Parathyroid adenoma (tissue), 2 donors: ENCODE data around the gene VPS41.

Experiments used
- H2AFZ ChIP-seq: fragments of 300-600 bp; sonication (generic); one replicate; pipeline ENCODE4 v1.7.0; 2017; ENCODE audit warnings: antibody characterized with exemption, mild to moderate bottlenecking
- H3K27ac ChIP-seq: fragments of 300-600 bp; sonication (generic); one replicate; pipeline ENCODE4 v1.7.0; 2017
- H3K27me3 ChIP-seq: fragments of 300-600 bp; sonication (generic); one replicate; pipeline ENCODE4 v1.7.0; 2017; ENCODE audit warnings: low read length; ENCODE audit not compliant: control insufficient read depth, insufficient read depth
- H3K36me3 ChIP-seq: fragments of 300-600 bp; sonication (generic); one replicate; pipeline ENCODE4 v1.7.0; 2017; ENCODE audit warnings: low read length; ENCODE audit not compliant: control insufficient read depth, insufficient read depth
- H3K4me1 ChIP-seq: fragments of 300-600 bp; sonication (generic); one replicate; pipeline ENCODE4 v1.7.0; 2017; ENCODE audit warnings: control low read depth
- H3K4me2 ChIP-seq: fragments of 300-600 bp; sonication (generic); one replicate; pipeline ENCODE4 v1.7.0; 2017; ENCODE audit warnings: low read length
- H3K4me3 ChIP-seq: fragments of 300-600 bp; sonication (generic); one replicate; pipeline ENCODE4 v1.7.0; 2017; ENCODE audit warnings: low read depth, low read length
- H3K79me2 ChIP-seq: fragments of 300-600 bp; sonication (generic); one replicate; pipeline ENCODE4 v1.7.0; 2017; ENCODE audit warnings: control low read depth
- H3K9ac ChIP-seq: fragments of 300-600 bp; sonication (generic); one replicate; pipeline ENCODE4 v1.7.0; 2017; ENCODE audit warnings: mild to moderate bottlenecking
- H3K9me3 ChIP-seq: fragments of 300-600 bp; sonication (generic); one replicate; pipeline ENCODE4 v1.7.0; 2017; ENCODE audit warnings: low read length; ENCODE audit not compliant: control insufficient read depth
- TF ChIP-seq, protein P1 (sequence below): fragments of 300-600 bp; sonication (generic); IDR thresholded peaks from one replicate; pipeline ENCODE4 v1.7.0; 2017; ENCODE audit warnings: antibody characterized with exemption, mild to moderate bottlenecking
- donor health status: primary hyperparathyroidism.

Gene VPS41

DNA sequence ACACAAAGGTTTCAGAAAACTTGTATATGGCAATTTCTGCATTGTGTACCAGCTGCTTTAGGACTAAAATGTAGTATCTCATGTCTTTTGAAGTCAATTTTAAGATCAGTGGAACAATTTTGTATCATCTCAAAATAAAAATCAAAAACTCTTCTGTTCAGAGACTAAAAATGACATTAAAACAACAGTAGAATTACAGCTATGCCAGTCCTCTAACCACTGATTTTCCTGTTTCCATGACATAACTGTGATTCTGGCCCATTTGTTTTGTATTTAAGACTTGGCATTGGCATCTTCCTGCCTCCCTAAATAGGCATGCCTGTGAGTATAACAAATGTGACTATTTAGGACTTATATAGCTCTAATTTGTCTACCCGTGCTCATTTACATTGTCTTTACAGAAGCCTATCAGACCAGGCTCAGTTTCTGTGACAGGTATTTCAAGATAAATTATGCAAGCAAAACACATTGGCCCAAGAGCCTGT lies 29.1 kb upstream of the VPS41 start:
- no peak overlapping the region for H3K27ac ChIP-seq
- H3K9ac ChIP-seq, result no peak overlapping the region
- no peaks in the 10 kb centered on the region for H3K79me2 ChIP-seq
- H3K4me1 ChIP-seq, result no peaks in the 10 kb centered on the region
- no peaks in the 10 kb centered on the region for H3K36me3 ChIP-seq
- TF ChIP-seq, protein P1, sequence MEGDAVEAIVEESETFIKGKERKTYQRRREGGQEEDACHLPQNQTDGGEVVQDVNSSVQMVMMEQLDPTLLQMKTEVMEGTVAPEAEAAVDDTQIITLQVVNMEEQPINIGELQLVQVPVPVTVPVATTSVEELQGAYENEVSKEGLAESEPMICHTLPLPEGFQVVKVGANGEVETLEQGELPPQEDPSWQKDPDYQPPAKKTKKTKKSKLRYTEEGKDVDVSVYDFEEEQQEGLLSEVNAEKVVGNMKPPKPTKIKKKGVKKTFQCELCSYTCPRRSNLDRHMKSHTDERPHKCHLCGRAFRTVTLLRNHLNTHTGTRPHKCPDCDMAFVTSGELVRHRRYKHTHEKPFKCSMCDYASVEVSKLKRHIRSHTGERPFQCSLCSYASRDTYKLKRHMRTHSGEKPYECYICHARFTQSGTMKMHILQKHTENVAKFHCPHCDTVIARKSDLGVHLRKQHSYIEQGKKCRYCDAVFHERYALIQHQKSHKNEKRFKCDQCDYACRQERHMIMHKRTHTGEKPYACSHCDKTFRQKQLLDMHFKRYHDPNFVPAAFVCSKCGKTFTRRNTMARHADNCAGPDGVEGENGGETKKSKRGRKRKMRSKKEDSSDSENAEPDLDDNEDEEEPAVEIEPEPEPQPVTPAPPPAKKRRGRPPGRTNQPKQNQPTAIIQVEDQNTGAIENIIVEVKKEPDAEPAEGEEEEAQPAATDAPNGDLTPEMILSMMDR, result no peak
- H2AFZ ChIP-seq, result no peak overlapping the region
- no peak overlapping the region for H3K4me3 ChIP-seq
- H3K4me2 ChIP-seq, result no peak overlapping the region
- no peaks in the 10 kb centered on the region for H3K27me3 ChIP-seq
- H3K9me3 ChIP-seq, result no peaks in the 10 kb centered on the region

DNA sequence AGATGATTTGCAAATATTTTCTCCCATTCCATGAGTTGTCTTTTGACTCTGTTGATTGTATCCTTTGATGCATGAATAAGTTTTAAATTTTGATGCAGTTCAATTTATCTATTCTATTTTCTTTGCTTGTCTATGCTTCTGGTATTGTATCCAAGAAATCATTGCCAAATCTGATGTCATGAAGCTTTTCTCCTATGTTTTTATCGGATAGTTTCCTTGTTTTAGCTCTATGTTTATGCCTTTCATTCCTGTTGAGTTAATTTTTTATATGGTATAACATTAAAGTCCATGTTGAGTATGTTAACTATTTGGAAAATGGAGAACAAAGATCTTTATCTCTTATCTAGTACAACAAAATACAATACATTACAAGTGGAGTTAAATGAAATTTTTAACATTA lies 27.6 kb upstream of the VPS41 start:
- H3K36me3 ChIP-seq, result no peaks in the 10 kb centered on the region

DNA sequence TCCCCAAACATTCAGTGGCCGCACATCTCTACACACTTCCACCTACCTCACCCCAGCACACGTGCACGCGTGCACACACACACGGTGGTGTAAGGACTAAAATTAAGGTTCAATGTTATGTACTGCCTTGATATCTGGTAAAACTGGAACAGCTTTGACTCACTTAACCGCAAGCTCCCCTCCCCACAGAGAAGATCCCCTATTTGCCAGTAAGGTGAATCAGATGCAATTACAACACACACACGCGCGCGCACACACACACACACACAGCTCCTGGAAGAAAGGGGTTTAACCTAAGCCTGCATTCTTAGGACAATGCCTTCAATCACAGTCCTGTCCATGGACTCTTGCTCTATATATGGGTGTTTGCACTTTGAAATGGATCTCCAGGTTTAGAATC lies 25.5 kb upstream of the VPS41 start:
- no peak overlapping the region for H2AFZ ChIP-seq
- H3K9ac ChIP-seq, result no peak overlapping the region
- TF ChIP-seq, protein P1, result no peak
- H3K27ac ChIP-seq, result no peak overlapping the region
- H3K4me2 ChIP-seq, result no peak overlapping the region
- H3K27me3 ChIP-seq, result no peaks in the 10 kb centered on the region
- H3K4me3 ChIP-seq, result no peak overlapping the region
- no peaks in the 10 kb centered on the region for H3K4me1 ChIP-seq
- H3K36me3 ChIP-seq, result no peaks in the 10 kb centered on the region
- no peaks in the 10 kb centered on the region for H3K9me3 ChIP-seq
- no peaks in the 10 kb centered on the region for H3K79me2 ChIP-seq

More for the DNA sequence above, 27.6 kb upstream of the VPS41 start:
- TF ChIP-seq, protein P1, result no peak
- H3K4me1 ChIP-seq, result no peaks in the 10 kb centered on the region
- H3K4me3 ChIP-seq, result no peak overlapping the region
- no peaks in the 10 kb centered on the region for H3K79me2 ChIP-seq
- H3K9me3 ChIP-seq, result no peaks in the 10 kb centered on the region
- no peaks in the 10 kb centered on the region for H3K27me3 ChIP-seq
- H2AFZ ChIP-seq, result no peak overlapping the region
- H3K9ac ChIP-seq, result no peak overlapping the region
- H3K4me2 ChIP-seq, result no peak overlapping the region
- no peak overlapping the region for H3K27ac ChIP-seq

DNA sequence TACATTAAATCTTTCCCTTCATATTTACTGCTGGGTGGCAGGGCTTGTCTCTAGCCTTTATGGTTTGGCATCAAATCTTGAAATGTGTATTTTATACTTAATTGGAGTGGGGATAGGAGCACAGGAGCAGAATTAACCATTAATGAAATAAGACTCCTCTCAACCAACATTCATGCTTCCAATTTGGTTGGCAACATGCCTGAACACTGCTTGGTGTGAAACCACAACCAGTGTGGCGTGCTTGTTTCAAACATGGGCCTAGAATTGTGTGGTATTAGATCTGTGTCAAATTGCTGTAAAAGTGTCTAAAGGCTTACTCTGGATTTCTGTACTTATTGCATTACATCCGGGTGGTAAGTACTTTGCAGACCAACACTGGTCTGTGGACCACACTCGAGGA lies 25.1 kb upstream of the VPS41 start:
- Histone ChIP-seq H3K79me2 (no peaks in the 10 kb centered on the region), H3K9ac (no peak overlapping the region), H3K9me3 (no peaks in the 10 kb centered on the region), H3K4me3 (no peak overlapping the region), H3K4me1 (no peaks in the 10 kb centered on the region), H3K4me2 (no peak overlapping the region), H3K27me3 (no peaks in the 10 kb centered on the region), H3K36me3 (no peaks in the 10 kb centered on the region), H2AFZ (no peak overlapping the region), H3K27ac (no peak overlapping the region)
- TF ChIP-seq, protein P1, result no peak

DNA sequence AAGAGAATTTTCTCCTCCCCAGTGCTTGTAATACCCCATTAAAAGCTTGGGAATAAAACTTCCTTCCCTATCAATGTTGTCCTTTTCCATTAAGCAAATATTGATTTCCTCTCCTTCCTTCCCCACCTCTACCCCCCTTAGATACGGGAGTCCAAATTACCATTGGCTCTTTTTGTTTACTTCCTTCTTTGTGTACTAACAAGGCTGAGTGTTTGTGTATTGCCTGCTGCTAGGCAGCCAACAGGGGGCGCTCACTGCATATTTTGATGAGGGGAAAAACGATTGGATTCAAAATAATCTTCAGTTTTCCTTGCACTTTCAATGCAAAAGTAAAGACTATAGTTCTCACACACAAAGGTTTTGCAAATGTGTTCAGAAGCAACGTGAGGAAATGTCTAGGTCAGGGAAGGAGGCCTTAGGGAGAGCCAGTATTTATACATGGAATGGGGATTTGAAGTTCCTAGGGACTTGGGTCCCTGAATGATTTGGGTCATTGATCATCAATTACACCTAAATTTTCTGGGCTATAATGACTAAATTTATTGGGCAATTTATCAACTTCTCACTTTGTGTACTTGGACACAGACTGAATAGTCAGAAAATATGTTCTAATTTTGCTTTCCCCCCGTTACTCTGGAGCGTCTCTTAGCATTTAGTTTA lies 23.6 kb upstream of the VPS41 start:
- Histone ChIP-seq H3K9me3 (no peaks in the 10 kb centered on the region), H3K27me3 (no peaks in the 10 kb centered on the region), H2AFZ (no peak overlapping the region), H3K4me3 (no peak overlapping the region), H3K79me2 (no peaks in the 10 kb centered on the region), H3K4me2 (no peak overlapping the region), H3K9ac (no peak overlapping the region), H3K4me1 (no peaks in the 10 kb centered on the region), H3K27ac (no peak overlapping the region), H3K36me3 (no peaks in the 10 kb centered on the region)
- TF ChIP-seq, protein P1, result peak; percentile 76
